ENCODE data around the gene DR1.

The DR1 gene

GRCh38 chr1:93340090-93340489, 5.6 kb upstream of the DR1 start:
- Histone ChIP-seq H3K36me3 (ENCODE audit: insufficient read depth) (no peaks in the 10 kb centered on the region), H4K20me1 (ENCODE audit: insufficient read depth) (no peaks in the 10 kb centered on the region), H3K9ac (no peak overlapping the region), H3K27me3 (ENCODE audit: insufficient read depth, low read depth) (no peaks in the 10 kb centered on the region), H3K4me2 (no peak overlapping the region), H3K4me3 (IDR thresholded peaks at IDR 0.05; ENCODE audit: insufficient read depth, low read depth, low read length) (no peak overlapping the region), H3K4me1 (ENCODE audit: low read depth, poor library complexity, severe bottlenecking) (no peaks in the 10 kb centered on the region), H2AFZ (ENCODE audit: low read depth) (no peak overlapping the region), H3K79me2 (ENCODE audit: insufficient read depth, low read depth) (no peaks in the 10 kb centered on the region), H3K27ac (no peak overlapping the region)
- no peak for TF ChIP-seq CTCF (conservative IDR thresholded peaks at IDR 0.05; ENCODE audit: low read depth, low read length)

- peaks cover 34% of the 10 kb centered on the region for H3K79me2 ChIP-seq (ENCODE audit: insufficient read depth, low read depth)
These were observed 1.2 kb upstream of the DR1 start for GRCh38 chr1:93344484-93344883.

DNA sequence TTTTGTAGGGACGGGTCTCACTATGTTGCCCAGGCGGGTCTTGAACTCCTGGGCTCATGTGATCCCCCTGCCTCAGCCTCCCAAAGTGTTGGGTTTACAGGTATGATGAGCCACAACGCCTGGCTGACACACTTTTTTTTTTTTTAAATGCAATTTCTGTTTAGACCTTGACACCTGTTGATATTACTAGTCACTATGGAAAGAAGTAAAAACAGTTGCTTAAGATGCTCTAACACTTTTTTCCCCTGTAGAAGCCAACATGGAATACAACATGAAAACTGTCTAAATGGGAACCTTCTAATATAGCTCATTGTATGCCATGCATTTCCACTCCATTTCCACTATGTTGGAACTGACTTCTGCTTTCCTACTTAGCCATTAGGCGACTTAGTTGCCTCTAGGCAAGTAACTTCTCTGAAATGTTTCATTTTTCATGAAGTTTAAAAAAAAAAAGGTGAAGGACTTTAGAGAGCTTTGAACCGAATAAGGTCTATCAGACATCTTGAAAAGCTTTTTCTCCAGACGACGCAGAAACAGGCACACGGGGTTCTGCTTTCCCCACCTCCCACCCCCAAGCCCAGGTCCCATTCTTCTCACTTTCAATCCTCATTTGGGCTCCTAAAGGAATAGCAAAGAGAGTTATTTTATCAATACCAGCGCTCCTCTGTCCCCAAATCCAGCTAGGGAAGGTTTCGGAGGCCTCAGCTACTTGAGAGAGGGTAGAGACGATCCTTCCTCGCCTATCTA, 648 bp upstream of the DR1 start:
- H3K9ac ChIP-seq, result peak overlapping the region; percentile 82
- peaks cover 13% of the 10 kb centered on the region for H3K4me1 ChIP-seq (ENCODE audit: low read depth, poor library complexity, severe bottlenecking)
- peaks cover 4% of the 10 kb centered on the region for H4K20me1 ChIP-seq (ENCODE audit: insufficient read depth)
- TF ChIP-seq CTCF (conservative IDR thresholded peaks at IDR 0.05; ENCODE audit: low read depth, low read length), result no peak
- no peaks in the 10 kb centered on the region for H3K27me3 ChIP-seq (ENCODE audit: insufficient read depth, low read depth)
- peak overlapping the region; percentile 50 for H3K4me2 ChIP-seq
- peak overlapping the region; percentile 84 for H3K27ac ChIP-seq
- no peaks in the 10 kb centered on the region for H3K36me3 ChIP-seq (ENCODE audit: insufficient read depth)
- H3K79me2 ChIP-seq (ENCODE audit: insufficient read depth, low read depth), result peaks cover 40% of the 10 kb centered on the region
- H3K4me3 ChIP-seq (IDR thresholded peaks at IDR 0.05; ENCODE audit: insufficient read depth, low read depth, low read length), result no peak overlapping the region
- peak overlapping the region; percentile 65 for H2AFZ ChIP-seq (ENCODE audit: low read depth)

More at GRCh38 chr1:93344484-93344883, 1.2 kb upstream of the DR1 start:
- H2AFZ ChIP-seq (ENCODE audit: low read depth), result no peak overlapping the region
- no peak overlapping the region for H3K9ac ChIP-seq
- no peak overlapping the region for H3K27ac ChIP-seq
- no peaks in the 10 kb centered on the region for H3K27me3 ChIP-seq (ENCODE audit: insufficient read depth, low read depth)
- peaks cover 4% of the 10 kb centered on the region for H4K20me1 ChIP-seq (ENCODE audit: insufficient read depth)
- H3K36me3 ChIP-seq (ENCODE audit: insufficient read depth), result no peaks in the 10 kb centered on the region
- peaks cover 7% of the 10 kb centered on the region for H3K4me1 ChIP-seq (ENCODE audit: low read depth, poor library complexity, severe bottlenecking)
- no peak overlapping the region for H3K4me3 ChIP-seq (IDR thresholded peaks at IDR 0.05; ENCODE audit: insufficient read depth, low read depth, low read length)
- TF ChIP-seq CTCF (conservative IDR thresholded peaks at IDR 0.05; ENCODE audit: low read depth, low read length), result no peak
- H3K4me2 ChIP-seq, result no peak overlapping the region

- no peaks in the 10 kb centered on the region for H3K27me3 ChIP-seq (ENCODE audit: insufficient read depth, low read depth)
- peak overlapping the region; percentile 82 for H3K9ac ChIP-seq
- H2AFZ ChIP-seq (ENCODE audit: low read depth), result peak overlapping the region; percentile 65; the same call in 1 of the 2 replicates
- peak overlapping the region; percentile 93; the same call in 1 of the 2 replicates for H3K4me2 ChIP-seq
- H3K36me3 ChIP-seq (ENCODE audit: insufficient read depth), result no peaks in the 10 kb centered on the region
- H3K79me2 ChIP-seq (ENCODE audit: insufficient read depth, low read depth), result peaks cover 55% of the 10 kb centered on the region
- H4K20me1 ChIP-seq (ENCODE audit: insufficient read depth), result peaks cover 4% of the 10 kb centered on the region
- TF ChIP-seq CTCF (conservative IDR thresholded peaks at IDR 0.05; ENCODE audit: low read depth, low read length), result no peak
- peaks cover 27% of the 10 kb centered on the region for H3K4me1 ChIP-seq (ENCODE audit: low read depth, poor library complexity, severe bottlenecking)
- H3K27ac ChIP-seq, result peak overlapping the region; percentile 84
- H3K4me3 ChIP-seq (IDR thresholded peaks at IDR 0.05; ENCODE audit: insufficient read depth, low read depth, low read length), result peak overlapping the region; percentile 86
These were observed 800 bp downstream of the DR1 start for GRCh38 chr1:93346421-93346993.
